Ovary (tissue), 3 donors: ENCODE data around the gene OPN5.

ENCODE experiments used
- CTCF ChIP-seq, 3 donors: fragments of 450-650 bp in 2 of 3; fragments of 200-600 bp in 1 of 3; IDR thresholded peaks; one replicate each; pipeline versions ENCODE4 v1.5.1 to v1.8.0; 2016 to 2022; ENCODE audit warnings: antibody characterized with exemption in 3 of 3, mild to moderate bottlenecking in 1 of 3
- EP300 ChIP-seq: sonication (generic); formaldehyde crosslinking; IDR thresholded peaks from one replicate; pipeline ENCODE4 v1.6.1; 2017; ENCODE audit warnings: antibody characterized with exemption
- POLR2A ChIP-seq: fragments of 450-650 bp; IDR thresholded peaks from one replicate; pipeline ENCODE4 v1.6.1; 2017; ENCODE audit warnings: antibody characterized with exemption, mild to moderate bottlenecking, moderate library complexity
- donor health status: DM: no; HTN: no; CAD: no.

GRCh38 chr6:47853766-47854165, 71.9 kb downstream of the OPN5 start:
- no peak for TF ChIP-seq CTCF (IDR thresholded peaks at IDR 0.05)
- no peak for TF ChIP-seq POLR2A
- TF ChIP-seq EP300: no peak
